HepG2 (cell line): ENCODE measurements around the gene METTL27. TPM values are rescaled to one million over a fixed set of nuclear protein-coding genes. Genes with fewer than 3 reads are reported as not detected.

Experiments
- ASH2L ChIP-seq: fragments of 300-600, 200-600 bp; sonication (generic); IDR thresholded peaks from 2 replicates; pipeline ENCODE4 v1.7.0; 2017; ENCODE audit warnings: low read depth, mild to moderate bottlenecking, moderate library complexity, mixed read lengths, low read length; ENCODE audit not compliant: insufficient read length
- CENPX ChIP-seq: sonication (generic); formaldehyde crosslinking; IDR thresholded peaks from 2 replicates; pipeline ENCODE4 v1.9.0; 2021; ENCODE audit warnings: mild to moderate bottlenecking, missing genetic modification reagents, moderate library complexity
- GTF3A ChIP-seq: sonication (generic); formaldehyde crosslinking; conservative IDR thresholded peaks from 2 replicates; pipeline ENCODE4 v1.4.0; 2020; ENCODE audit warnings: mild to moderate bottlenecking, missing genetic modification reagents
- KDM5A ChIP-seq: fragments of 200-600 bp; sonication (generic); IDR thresholded peaks from 2 replicates; pipeline ENCODE4 v1.7.0; 2018; ENCODE audit warnings: antibody characterized with exemption, mild to moderate bottlenecking, low read length, borderline replicate concordance
- MEIS2 ChIP-seq: sonication (generic); formaldehyde crosslinking; IDR thresholded peaks from 2 replicates; pipeline ENCODE4 v1.9.0; 2021; ENCODE audit warnings: mild to moderate bottlenecking, missing genetic modification reagents
- MTA3 ChIP-seq: sonication (generic); formaldehyde crosslinking; IDR thresholded peaks from 2 replicates; pipeline ENCODE4 v1.4.0; 2020; ENCODE audit warnings: missing genetic modification reagents
- RARG ChIP-seq: sonication (generic); formaldehyde crosslinking; IDR thresholded peaks from 2 replicates; pipeline ENCODE4 v1.4.0; 2020; ENCODE audit warnings: low read depth, mild to moderate bottlenecking, missing genetic modification reagents
- SMAD9 ChIP-seq: sonication (generic); formaldehyde crosslinking; IDR thresholded peaks from 2 replicates; pipeline ENCODE4 v1.5.1; 2020; ENCODE audit warnings: mild to moderate bottlenecking, missing genetic modification reagents
- SRY ChIP-seq: sonication (generic); formaldehyde crosslinking; IDR thresholded peaks from 2 replicates; pipeline ENCODE4 v1.8.0; 2022; ENCODE audit warnings: mild to moderate bottlenecking, missing genetic modification reagents
- TARDBP ChIP-seq: sonication (generic); formaldehyde crosslinking; IDR thresholded peaks from 2 replicates; pipeline ENCODE4 v1.8.0; 2022; ENCODE audit warnings: mild to moderate bottlenecking, missing genetic modification reagents
- ZFY ChIP-seq: sonication (generic); formaldehyde crosslinking; IDR thresholded peaks from 2 replicates; pipeline ENCODE4 v1.4.0; 2020; ENCODE audit warnings: missing genetic modification reagents
- ZNF10 ChIP-seq: sonication (generic); formaldehyde crosslinking; IDR thresholded peaks from 2 replicates; pipeline ENCODE4 v1.4.0; 2020; ENCODE audit warnings: mild to moderate bottlenecking, low read depth, missing genetic modification reagents, borderline replicate concordance
- ZNF263 ChIP-seq: sonication (generic); formaldehyde crosslinking; IDR thresholded peaks from 2 replicates; pipeline ENCODE4 v1.4.0; 2020; ENCODE audit warnings: missing genetic modification reagents
- ZNF749 ChIP-seq: sonication (generic); formaldehyde crosslinking; IDR thresholded peaks from 2 replicates; pipeline ENCODE4 v1.8.0; 2022; ENCODE audit warnings: mild to moderate bottlenecking, missing genetic modification reagents, moderate library complexity, borderline replicate concordance
- polyA plus RNA-seq, 8 experiments: library from polyadenylated mRNA; depleted of rRNA in 3 of 8; stranded (reverse) in 7 of 8; unstranded in 1 of 8; fragments of >200 nt; fragmentation: Illumina TruSeq in 4 of 8; extraction: Trizol in 4 of 8; gene quantifications; 2 replicates each; pipeline versions ENCODE4 v1.2.1 to v1.2.3, GENCODE V29; 2011 to 2016; ENCODE audit warnings: low read depth in 4 of 8, missing spikeins in 1 of 8, mixed read lengths in 1 of 8; ENCODE audit not compliant: insufficient read depth in 1 of 8
- total RNA-seq, 5 experiments: library from RNA; depleted of rRNA; stranded (reverse); fragments of >200 nt; fragmentation: Illumina TruSeq; extraction: Trizol; gene quantifications; 2 replicates each; pipeline ENCODE4 v1.2.3, GENCODE V29; 2016; ENCODE audit warnings: low read depth in 1 of 5
- TF ChIP-seq, protein P1 (sequence below): conservative IDR thresholded peaks from 2 replicates; pipeline ENCODE4 v1.6.1; 2018; ENCODE audit warnings: missing genetic modification reagents
- TF ChIP-seq, protein P2 (sequence below): IDR thresholded peaks from 2 replicates; pipeline ENCODE4 v1.6.1; 2016; ENCODE audit warnings: low read depth, borderline replicate concordance
- TF ChIP-seq, protein P3 (sequence below): sonication (generic); formaldehyde crosslinking; IDR thresholded peaks from 2 replicates; pipeline ENCODE4 v1.4.0; 2020; ENCODE audit warnings: missing genetic modification reagents, borderline replicate concordance
- TF ChIP-seq, protein P4 (sequence below): sonication (generic); formaldehyde crosslinking; IDR thresholded peaks from 2 replicates; pipeline ENCODE4 v1.5.0; 2020; ENCODE audit warnings: mild to moderate bottlenecking, missing genetic modification reagents
- TF ChIP-seq, protein P5 (sequence below): sonication (generic); formaldehyde crosslinking; IDR thresholded peaks from 2 replicates; pipeline ENCODE4 v1.4.0; 2020; ENCODE audit warnings: missing genetic modification reagents, borderline replicate concordance

The METTL27 gene
- total and polyA plus RNA-seq, 2 of the 13 experiments (the other 11 are each of a cell fraction or from before 2014, with no cell fraction given): 2.0 to 3.0 TPM

DNA sequence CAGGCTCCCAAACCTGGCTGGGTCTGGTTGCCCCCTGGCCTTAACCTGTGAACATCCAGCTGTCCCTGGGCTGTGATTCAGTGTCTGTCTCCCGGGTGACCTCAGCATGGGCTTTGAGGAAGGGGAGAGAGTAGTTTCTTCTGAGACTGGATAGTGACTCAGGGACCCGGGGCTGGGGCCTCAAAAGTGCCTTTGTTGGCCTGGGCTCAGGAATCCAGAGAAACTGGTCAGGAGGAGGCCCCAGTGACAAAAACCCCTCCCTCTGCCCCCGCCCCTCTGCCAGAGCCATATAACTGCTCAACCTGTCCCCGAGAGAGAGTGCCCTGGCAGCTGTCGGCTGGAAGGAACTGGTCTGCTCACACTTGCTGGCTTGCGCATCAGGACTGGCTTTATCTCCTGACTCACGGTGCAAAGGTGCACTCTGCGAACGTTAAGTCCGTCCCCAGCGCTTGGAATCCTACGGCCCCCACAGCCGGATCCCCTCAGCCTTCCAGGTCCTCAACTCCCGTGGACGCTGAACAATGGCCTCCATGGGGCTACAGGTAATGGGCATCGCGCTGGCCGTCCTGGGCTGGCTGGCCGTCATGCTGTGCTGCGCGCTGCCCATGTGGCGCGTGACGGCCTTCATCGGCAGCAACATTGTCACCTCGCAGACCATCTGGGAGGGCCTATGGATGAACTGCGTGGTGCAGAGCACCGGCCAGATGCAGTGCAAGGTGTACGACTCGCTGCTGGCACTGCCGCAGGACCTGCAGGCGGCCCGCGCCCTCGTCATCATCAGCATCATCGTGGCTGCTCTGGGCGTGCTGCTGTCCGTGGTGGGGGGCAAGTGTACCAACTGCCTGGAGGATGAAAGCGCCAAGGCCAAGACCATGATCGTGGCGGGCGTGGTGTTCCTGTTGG is 11.4 kb downstream of the METTL27 start, which contains the start of gene CLDN4 (continued):
- TF ChIP-seq, protein P1, sequence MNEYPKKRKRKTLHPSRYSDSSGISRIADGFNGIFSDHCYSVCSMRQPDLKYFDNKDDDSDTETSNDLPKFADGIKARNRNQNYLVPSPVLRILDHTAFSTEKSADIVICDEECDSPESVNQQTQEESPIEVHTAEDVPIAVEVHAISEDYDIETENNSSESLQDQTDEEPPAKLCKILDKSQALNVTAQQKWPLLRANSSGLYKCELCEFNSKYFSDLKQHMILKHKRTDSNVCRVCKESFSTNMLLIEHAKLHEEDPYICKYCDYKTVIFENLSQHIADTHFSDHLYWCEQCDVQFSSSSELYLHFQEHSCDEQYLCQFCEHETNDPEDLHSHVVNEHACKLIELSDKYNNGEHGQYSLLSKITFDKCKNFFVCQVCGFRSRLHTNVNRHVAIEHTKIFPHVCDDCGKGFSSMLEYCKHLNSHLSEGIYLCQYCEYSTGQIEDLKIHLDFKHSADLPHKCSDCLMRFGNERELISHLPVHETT (CRISPR knock-in tag): no peak
- TF ChIP-seq ASH2L (no peak), ZNF10 (CRISPR knock-in tag) (no peak), GTF3A (CRISPR knock-in tag) (no peak; the same call in 1 of the 2 replicates), KDM5A (no peak), ZNF263 (CRISPR knock-in tag) (no peak), RARG (CRISPR knock-in tag) (no peak), SMAD9 (CRISPR knock-in tag) (peak; percentile 71; the same call in 1 of the 2 replicates), MTA3 (CRISPR knock-in tag) (no peak), SRY (CRISPR knock-in tag) (no peak), ZFY (CRISPR knock-in tag) (no peak; the same call in none of the 2 replicates), CENPX (CRISPR knock-in tag) (no peak), ZNF749 (CRISPR knock-in tag) (0 out of 2 replicates have a peak, but pooled peaks have one; percentile 39), TARDBP (0 out of 2 replicates have a peak, but pooled peaks have one; percentile 34), MEIS2 (no peak)
- TF ChIP-seq, protein P2, sequence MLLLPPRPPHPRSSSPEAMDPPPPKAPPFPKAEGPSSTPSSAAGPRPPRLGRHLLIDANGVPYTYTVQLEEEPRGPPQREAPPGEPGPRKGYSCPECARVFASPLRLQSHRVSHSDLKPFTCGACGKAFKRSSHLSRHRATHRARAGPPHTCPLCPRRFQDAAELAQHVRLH: no peak
- TF ChIP-seq, protein P3, sequence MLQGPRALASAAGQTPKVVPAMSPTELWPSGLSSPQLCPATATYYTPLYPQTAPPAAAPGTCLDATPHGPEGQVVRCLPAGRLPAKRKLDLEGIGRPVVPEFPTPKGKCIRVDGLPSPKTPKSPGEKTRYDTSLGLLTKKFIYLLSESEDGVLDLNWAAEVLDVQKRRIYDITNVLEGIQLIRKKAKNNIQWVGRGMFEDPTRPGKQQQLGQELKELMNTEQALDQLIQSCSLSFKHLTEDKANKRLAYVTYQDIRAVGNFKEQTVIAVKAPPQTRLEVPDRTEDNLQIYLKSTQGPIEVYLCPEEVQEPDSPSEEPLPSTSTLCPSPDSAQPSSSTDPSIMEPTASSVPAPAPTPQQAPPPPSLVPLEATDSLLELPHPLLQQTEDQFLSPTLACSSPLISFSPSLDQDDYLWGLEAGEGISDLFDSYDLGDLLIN (CRISPR knock-in tag): no peak
- TF ChIP-seq, protein P4, sequence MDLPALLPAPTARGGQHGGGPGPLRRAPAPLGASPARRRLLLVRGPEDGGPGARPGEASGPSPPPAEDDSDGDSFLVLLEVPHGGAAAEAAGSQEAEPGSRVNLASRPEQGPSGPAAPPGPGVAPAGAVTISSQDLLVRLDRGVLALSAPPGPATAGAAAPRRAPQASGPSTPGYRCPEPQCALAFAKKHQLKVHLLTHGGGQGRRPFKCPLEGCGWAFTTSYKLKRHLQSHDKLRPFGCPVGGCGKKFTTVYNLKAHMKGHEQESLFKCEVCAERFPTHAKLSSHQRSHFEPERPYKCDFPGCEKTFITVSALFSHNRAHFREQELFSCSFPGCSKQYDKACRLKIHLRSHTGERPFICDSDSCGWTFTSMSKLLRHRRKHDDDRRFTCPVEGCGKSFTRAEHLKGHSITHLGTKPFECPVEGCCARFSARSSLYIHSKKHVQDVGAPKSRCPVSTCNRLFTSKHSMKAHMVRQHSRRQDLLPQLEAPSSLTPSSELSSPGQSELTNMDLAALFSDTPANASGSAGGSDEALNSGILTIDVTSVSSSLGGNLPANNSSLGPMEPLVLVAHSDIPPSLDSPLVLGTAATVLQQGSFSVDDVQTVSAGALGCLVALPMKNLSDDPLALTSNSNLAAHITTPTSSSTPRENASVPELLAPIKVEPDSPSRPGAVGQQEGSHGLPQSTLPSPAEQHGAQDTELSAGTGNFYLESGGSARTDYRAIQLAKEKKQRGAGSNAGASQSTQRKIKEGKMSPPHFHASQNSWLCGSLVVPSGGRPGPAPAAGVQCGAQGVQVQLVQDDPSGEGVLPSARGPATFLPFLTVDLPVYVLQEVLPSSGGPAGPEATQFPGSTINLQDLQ (CRISPR knock-in tag): no peak
- TF ChIP-seq, protein P5, sequence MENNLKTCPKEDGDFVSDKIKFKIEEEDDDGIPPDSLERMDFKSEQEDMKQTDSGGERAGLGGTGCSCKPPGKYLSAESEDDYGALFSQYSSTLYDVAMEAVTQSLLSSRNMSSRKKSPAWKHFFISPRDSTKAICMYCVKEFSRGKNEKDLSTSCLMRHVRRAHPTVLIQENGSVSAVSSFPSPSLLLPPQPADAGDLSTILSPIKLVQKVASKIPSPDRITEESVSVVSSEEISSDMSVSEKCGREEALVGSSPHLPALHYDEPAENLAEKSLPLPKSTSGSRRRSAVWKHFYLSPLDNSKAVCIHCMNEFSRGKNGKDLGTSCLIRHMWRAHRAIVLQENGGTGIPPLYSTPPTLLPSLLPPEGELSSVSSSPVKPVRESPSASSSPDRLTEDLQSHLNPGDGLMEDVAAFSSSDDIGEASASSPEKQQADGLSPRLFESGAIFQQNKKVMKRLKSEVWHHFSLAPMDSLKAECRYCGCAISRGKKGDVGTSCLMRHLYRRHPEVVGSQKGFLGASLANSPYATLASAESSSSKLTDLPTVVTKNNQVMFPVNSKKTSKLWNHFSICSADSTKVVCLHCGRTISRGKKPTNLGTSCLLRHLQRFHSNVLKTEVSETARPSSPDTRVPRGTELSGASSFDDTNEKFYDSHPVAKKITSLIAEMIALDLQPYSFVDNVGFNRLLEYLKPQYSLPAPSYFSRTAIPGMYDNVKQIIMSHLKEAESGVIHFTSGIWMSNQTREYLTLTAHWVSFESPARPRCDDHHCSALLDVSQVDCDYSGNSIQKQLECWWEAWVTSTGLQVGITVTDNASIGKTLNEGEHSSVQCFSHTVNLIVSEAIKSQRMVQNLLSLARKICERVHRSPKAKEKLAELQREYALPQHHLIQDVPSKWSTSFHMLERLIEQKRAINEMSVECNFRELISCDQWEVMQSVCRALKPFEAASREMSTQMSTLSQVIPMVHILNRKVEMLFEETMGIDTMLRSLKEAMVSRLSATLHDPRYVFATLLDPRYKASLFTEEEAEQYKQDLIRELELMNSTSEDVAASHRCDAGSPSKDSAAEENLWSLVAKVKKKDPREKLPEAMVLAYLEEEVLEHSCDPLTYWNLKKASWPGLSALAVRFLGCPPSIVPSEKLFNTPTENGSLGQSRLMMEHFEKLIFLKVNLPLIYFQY (CRISPR knock-in tag): no peak
